Mesendoderm (in vitro differentiated cells): ENCODE results near the gene PRKN.

Experiments
- DNase-seq: peaks from one replicate; pipeline ENCODE4 v3.0.0; 2013
- H2AK5ac ChIP-seq: 2 replicates; pipeline ENCODE4 v1.6.1; 2013; ENCODE audit warnings: low read length, inconsistent platforms
- H2BK120ac ChIP-seq: 2 replicates; pipeline ENCODE4 v1.6.1; 2013; ENCODE audit warnings: low read depth, mild to moderate bottlenecking, low read length, moderate library complexity, mixed read lengths
- H2BK15ac ChIP-seq: replicated peaks from 2 replicates; pipeline ENCODE4 v1.6.1; 2013; ENCODE audit warnings: low read depth, mild to moderate bottlenecking, moderate library complexity
- H2BK5ac ChIP-seq: 2 replicates; pipeline ENCODE4 v1.6.1; 2013; ENCODE audit warnings: low read length, inconsistent platforms
- H3K18ac ChIP-seq: 2 replicates; pipeline ENCODE4 v1.6.1; 2013; ENCODE audit warnings: mild to moderate bottlenecking, low read length, mixed read lengths
- H3K23ac ChIP-seq: one replicate; pipeline ENCODE4 v1.6.1; 2013; ENCODE audit warnings: low read length
- H3K27ac ChIP-seq: 2 replicates; pipeline ENCODE4 v1.5.1; 2013; ENCODE audit warnings: low read depth, mild to moderate bottlenecking, inconsistent platforms, low read length, moderate library complexity
- H3K27me3 ChIP-seq: 2 replicates; pipeline ENCODE4 v1.6.1; 2013; ENCODE audit warnings: low read length, control low read depth, mild to moderate bottlenecking, inconsistent platforms; ENCODE audit not compliant: insufficient read depth, poor library complexity
- H3K36me3 ChIP-seq: 2 replicates; pipeline ENCODE4 v1.6.1; 2013; ENCODE audit warnings: low read length, inconsistent platforms; ENCODE audit not compliant: control insufficient read depth, insufficient read depth
- H3K4ac ChIP-seq: one replicate; pipeline ENCODE4 v1.6.1; 2013; ENCODE audit warnings: low read depth, mild to moderate bottlenecking, low read length, moderate library complexity
- H3K4me1 ChIP-seq: 2 replicates; pipeline ENCODE4 v1.6.1; 2013; ENCODE audit warnings: low read depth, low read length, inconsistent platforms; ENCODE audit not compliant: control insufficient read depth
- H3K4me2 ChIP-seq: 2 replicates; pipeline ENCODE4 v1.6.1; 2013; ENCODE audit warnings: low read length
- H3K4me3 ChIP-seq: 2 replicates; pipeline ENCODE4 v1.5.1; 2013; ENCODE audit warnings: mild to moderate bottlenecking, low read length
- H3K56ac ChIP-seq: one replicate; pipeline ENCODE4 v1.6.1; 2013; ENCODE audit warnings: low read length
- H3K79me1 ChIP-seq: 2 replicates; pipeline ENCODE4 v1.6.1; 2013; ENCODE audit warnings: low read length, inconsistent platforms
- H3K79me2 ChIP-seq: 2 replicates; pipeline ENCODE4 v1.6.1; 2013; ENCODE audit warnings: mild to moderate bottlenecking, low read length; ENCODE audit not compliant: control insufficient read depth, insufficient read depth
- H3K9ac ChIP-seq: 2 replicates; pipeline ENCODE4 v1.6.1; 2013; ENCODE audit warnings: low read length, inconsistent platforms
- H4K5ac ChIP-seq: one replicate; pipeline ENCODE4 v1.6.1; 2013; ENCODE audit warnings: low read length
- H4K8ac ChIP-seq: one replicate; pipeline ENCODE4 v1.6.1; 2013; ENCODE audit warnings: low read depth, mild to moderate bottlenecking, control low read depth, low read length, moderate library complexity
- WGBS: extraction: QIAGEN DNeasy Blood & Tissue Kit; methylation state at CpG from one replicate; pipeline ENCODE4 v1.1.7; 2013; ENCODE audit warnings: low lambda C conversion rate, missing lambda C conversion rate; ENCODE audit not compliant: insufficient coverage; ENCODE audit errors: extremely low coverage; 5-methylcytosine and 5-hydroxymethylcytosine counted together

PRKN gene

GRCh38 chr6:161815965-161816364 lies 911.6 kb downstream of the PRKN start:
- DNase-seq = no peak
- Histone ChIP-seq H3K4me2 (no peak overlapping the region), H3K4ac (no peak overlapping the region)

GRCh38 chr6:161813156-161813555 lies 914.4 kb downstream of the PRKN start:
- Histone ChIP-seq H3K4ac (no peak overlapping the region), H3K9ac (no peak overlapping the region), H3K4me1 (no peaks in the 10 kb centered on the region), H3K56ac (no peak overlapping the region), H2BK15ac (no peak overlapping the region), H2BK5ac (no peak overlapping the region), H3K36me3 (no peaks in the 10 kb centered on the region), H3K27ac (no peak overlapping the region), H3K4me3 (no peak overlapping the region), H3K79me2 (no peaks in the 10 kb centered on the region), H3K27me3 (no peaks in the 10 kb centered on the region), H2AK5ac (no peak overlapping the region), H3K23ac (no peak overlapping the region), H3K4me2 (no peak overlapping the region), H3K18ac (no peak overlapping the region), H4K5ac (no peak overlapping the region), H3K79me1 (no peaks in the 10 kb centered on the region), H4K8ac (no peak overlapping the region), H2BK120ac (no peak overlapping the region)
- DNase-seq = no peak
- no CpG with 5 or more reads among the region's 8 CpGs for WGBS

More at GRCh38 chr6:161815965-161816364, 911.6 kb downstream of the PRKN start:
- no peaks in the 10 kb centered on the region for H3K4me1 ChIP-seq
- H3K56ac ChIP-seq = no peak overlapping the region
- no peak overlapping the region for H4K5ac ChIP-seq
- no peak overlapping the region for H3K4me3 ChIP-seq
- no peak overlapping the region for H3K27ac ChIP-seq
- no peaks in the 10 kb centered on the region for H3K36me3 ChIP-seq
- no peak overlapping the region for H3K9ac ChIP-seq
- H3K79me2 ChIP-seq = no peaks in the 10 kb centered on the region
- H2BK15ac ChIP-seq = no peak overlapping the region
- H2BK5ac ChIP-seq = no peak overlapping the region
- no peaks in the 10 kb centered on the region for H3K79me1 ChIP-seq
- WGBS = no CpG with 5 or more reads among the region's 4 CpGs
- no peak overlapping the region for H2BK120ac ChIP-seq
- no peaks in the 10 kb centered on the region for H3K27me3 ChIP-seq
- no peak overlapping the region for H2AK5ac ChIP-seq
- no peak overlapping the region for H3K18ac ChIP-seq
- no peak overlapping the region for H3K23ac ChIP-seq
- H4K8ac ChIP-seq = no peak overlapping the region

GRCh38 chr6:161809971-161810370 lies 917.6 kb downstream of the PRKN start:
- WGBS = no CpG with 5 or more reads among the region's 2 CpGs
- H3K4me2 ChIP-seq = no peak overlapping the region
- H3K4me1 ChIP-seq = no peaks in the 10 kb centered on the region
- no peak overlapping the region for H3K23ac ChIP-seq
- no peak overlapping the region for H2BK15ac ChIP-seq
- no peak overlapping the region for H3K18ac ChIP-seq
- no peak overlapping the region for H3K4ac ChIP-seq
- H3K79me2 ChIP-seq = no peaks in the 10 kb centered on the region
- H4K8ac ChIP-seq = no peak overlapping the region
- no peaks in the 10 kb centered on the region for H3K79me1 ChIP-seq
- no peak overlapping the region for H2AK5ac ChIP-seq
- H3K4me3 ChIP-seq = no peak overlapping the region
- no peaks in the 10 kb centered on the region for H3K27me3 ChIP-seq
- no peak overlapping the region for H2BK120ac ChIP-seq
- no peak overlapping the region for H4K5ac ChIP-seq
- no peak overlapping the region for H3K9ac ChIP-seq
- H3K27ac ChIP-seq = no peak overlapping the region
- H2BK5ac ChIP-seq = no peak overlapping the region
- no peak overlapping the region for H3K56ac ChIP-seq
- no peaks in the 10 kb centered on the region for H3K36me3 ChIP-seq
- DNase-seq = no peak

- Histone ChIP-seq H4K5ac (no peak overlapping the region), H2AK5ac (no peak overlapping the region), H4K8ac (no peak overlapping the region)
Observed at GRCh38 chr6:161804838-161805237, 922.7 kb downstream of the PRKN start.

GRCh38 chr6:161803131-161803530 lies 924.4 kb downstream of the PRKN start:
- Histone ChIP-seq H3K79me1 (no peaks in the 10 kb centered on the region), H3K4me2 (no peak overlapping the region), H3K4me3 (no peak overlapping the region), H3K79me2 (no peaks in the 10 kb centered on the region), H2BK15ac (no peak overlapping the region), H2BK5ac (no peak overlapping the region), H3K9ac (no peak overlapping the region), H3K27ac (no peak overlapping the region), H4K8ac (no peak overlapping the region), H3K4me1 (no peaks in the 10 kb centered on the region), H3K4ac (no peak overlapping the region), H2BK120ac (no peak overlapping the region), H2AK5ac (no peak overlapping the region), H4K5ac (no peak overlapping the region), H3K23ac (no peak overlapping the region), H3K27me3 (no peaks in the 10 kb centered on the region), H3K56ac (no peak overlapping the region), H3K18ac (no peak overlapping the region), H3K36me3 (no peaks in the 10 kb centered on the region)
- DNase-seq = no peak
- WGBS = no CpG with 5 or more reads among the region's 3 CpGs

More at GRCh38 chr6:161804838-161805237, 922.7 kb downstream of the PRKN start:
- Histone ChIP-seq H3K4me2 (no peak overlapping the region), H3K27ac (no peak overlapping the region), H2BK15ac (no peak overlapping the region), H3K36me3 (no peaks in the 10 kb centered on the region), H2BK5ac (no peak overlapping the region), H3K4me3 (no peak overlapping the region), H3K9ac (no peak overlapping the region), H2BK120ac (no peak overlapping the region), H3K56ac (no peak overlapping the region), H3K79me2 (no peaks in the 10 kb centered on the region), H3K18ac (no peak overlapping the region), H3K4ac (no peak overlapping the region), H3K23ac (no peak overlapping the region), H3K79me1 (no peaks in the 10 kb centered on the region), H3K27me3 (no peaks in the 10 kb centered on the region), H3K4me1 (no peaks in the 10 kb centered on the region)
- DNase-seq = no peak
- no CpG with 5 or more reads among the region's 1 CpG for WGBS

- no peak overlapping the region for H3K4ac ChIP-seq
- H3K18ac ChIP-seq = no peak overlapping the region
- H3K27me3 ChIP-seq = no peaks in the 10 kb centered on the region
- no peak overlapping the region for H2BK120ac ChIP-seq
- no peak for DNase-seq
- no peak overlapping the region for H4K5ac ChIP-seq
- no peak overlapping the region for H2BK5ac ChIP-seq
- no peaks in the 10 kb centered on the region for H3K4me1 ChIP-seq
- no peaks in the 10 kb centered on the region for H3K36me3 ChIP-seq
- H3K9ac ChIP-seq = no peak overlapping the region
- H2AK5ac ChIP-seq = no peak overlapping the region
- H3K79me1 ChIP-seq = no peaks in the 10 kb centered on the region
- H3K23ac ChIP-seq = no peak overlapping the region
- no peak overlapping the region for H4K8ac ChIP-seq
- H3K4me3 ChIP-seq = no peak overlapping the region
- no peak overlapping the region for H3K4me2 ChIP-seq
- no peak overlapping the region for H3K56ac ChIP-seq
- WGBS = no CpG with 5 or more reads among the region's 8 CpGs
- H2BK15ac ChIP-seq = no peak overlapping the region
- H3K27ac ChIP-seq = no peak overlapping the region
- no peaks in the 10 kb centered on the region for H3K79me2 ChIP-seq
Observed at GRCh38 chr6:161802231-161802630, 925.3 kb downstream of the PRKN start.
